AG09309 (cell line): Measurements from ENCODE around the gene LONRF2.

Source experiments
- DNase-seq: peaks from one replicate; pipeline ENCODE4 v3.0.0-alpha.2; 2010; ENCODE audit warnings: low read depth
- H3K4me3 ChIP-seq: 2 replicates; pipeline ENCODE4 v1.5.1; 2011; ENCODE audit warnings: mild to moderate bottlenecking, low read depth, low read length, moderate library complexity; ENCODE audit not compliant: control insufficient read depth
- CTCF ChIP-seq: IDR thresholded peaks from 2 replicates; pipeline ENCODE4 v1.5.1; 2011; ENCODE audit warnings: mild to moderate bottlenecking, low read depth, low read length, inconsistent platforms; ENCODE audit not compliant: insufficient read depth, control insufficient read depth; ENCODE audit errors: missing control alignments

LONRF2 gene

DNA sequence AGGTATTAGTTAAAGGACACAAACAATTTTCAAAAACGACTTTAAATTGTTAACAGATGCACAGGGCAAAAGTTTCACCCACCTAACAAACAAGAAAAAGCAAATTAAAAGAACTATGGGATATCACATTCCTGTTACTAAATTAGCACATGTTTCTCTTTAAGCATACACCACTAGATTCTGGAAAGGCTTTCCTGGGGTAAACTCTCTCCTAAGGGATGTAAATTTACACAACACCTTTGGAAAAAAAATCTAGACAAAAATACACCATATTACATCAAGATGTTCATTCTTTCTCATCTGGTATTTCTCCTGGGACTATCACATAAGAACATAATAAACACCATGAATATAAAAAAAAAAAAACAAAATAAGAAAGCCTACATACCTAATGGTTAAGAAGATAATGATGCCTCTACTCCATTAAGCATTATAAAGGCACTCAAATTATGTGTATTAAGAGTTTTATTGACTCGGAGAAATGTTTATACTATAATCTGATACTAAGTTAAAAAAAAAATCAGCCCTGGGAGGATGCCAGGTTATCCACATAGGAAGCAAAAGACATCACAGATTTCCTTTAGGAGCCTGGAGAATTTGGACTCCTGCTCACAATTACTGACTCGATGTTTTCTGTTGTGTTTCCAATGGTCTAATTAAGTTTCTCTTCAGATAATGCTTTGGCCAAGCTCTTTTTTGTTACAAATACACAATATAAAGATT is 97.2 kb downstream of the LONRF2 start:
- no peak overlapping the region for H3K4me3 ChIP-seq
- no peak for TF ChIP-seq CTCF
- DNase-seq = no peak

DNA sequence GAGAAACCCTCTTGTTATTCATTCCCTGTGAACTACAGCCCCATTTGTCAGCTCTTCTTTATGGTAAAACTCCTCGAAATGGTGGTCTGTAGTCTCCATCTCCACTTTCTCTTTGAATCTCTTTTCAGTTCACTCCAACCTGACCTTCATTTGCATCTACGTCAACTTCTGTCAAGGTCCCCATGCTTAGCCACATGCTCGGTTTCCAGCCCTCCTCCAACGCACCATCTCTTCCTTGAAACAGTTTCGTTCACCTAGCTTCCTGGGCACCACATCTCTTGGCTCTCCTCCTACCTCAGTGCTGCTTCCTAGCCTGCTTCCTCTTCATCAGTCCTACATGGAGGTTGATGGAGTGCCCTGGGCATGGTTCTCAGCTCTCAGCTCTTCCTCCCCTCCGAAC is 98.8 kb downstream of the LONRF2 start:
- DNase-seq = no peak
- TF ChIP-seq CTCF = no peak
- no peak overlapping the region for H3K4me3 ChIP-seq
